Measurements from ENCODE around the gene ITPK1. TPM values are rescaled to one million over a fixed set of nuclear protein-coding genes. Genes with fewer than 3 reads are reported as not detected.

The ITPK1 gene
- total and polyA plus RNA-seq, 10 of the 15 experiments (the other 5 are each of a cell fraction or from before 2014, with no cell fraction given): 1.3 to 73.2 (median 27.0) TPM

DNA sequence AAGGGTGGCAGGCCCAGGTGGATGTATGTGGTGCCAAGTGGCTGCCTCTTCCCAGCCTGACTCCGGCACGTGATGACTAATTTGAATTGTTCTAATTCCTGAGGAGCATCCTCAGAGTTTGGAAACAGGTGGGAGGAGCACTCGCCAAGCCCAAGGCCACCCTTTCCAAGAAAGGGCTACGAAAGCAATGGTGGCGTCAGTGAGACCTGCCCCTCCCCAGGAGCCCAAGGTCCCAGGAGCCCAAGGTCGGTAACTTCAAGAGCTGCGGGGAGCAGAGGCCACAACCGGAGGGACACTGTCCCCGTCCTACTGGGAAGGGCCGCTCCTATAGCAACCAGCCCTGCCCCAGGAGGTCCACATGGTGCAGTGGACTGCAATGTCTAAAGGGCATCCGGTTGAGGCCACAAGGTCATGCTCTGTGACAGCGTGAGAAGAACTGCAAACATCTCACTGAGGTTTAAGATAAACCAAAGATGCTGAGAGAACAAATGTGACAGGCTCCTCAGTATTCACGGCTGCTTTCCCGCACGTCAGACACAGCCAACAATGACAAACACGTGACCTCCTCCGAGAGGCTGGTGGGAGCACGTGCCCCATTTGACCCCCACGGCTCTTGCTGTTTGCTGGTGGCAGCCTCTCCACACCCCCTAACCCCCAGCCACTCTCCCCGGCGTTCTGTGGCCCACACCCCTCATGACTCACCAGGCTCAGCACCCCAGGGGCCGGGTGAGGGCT lies 79.6 kb downstream of the ITPK1 start (continued):
- no peak for TF ChIP-seq ZZZ3 (IDR thresholded peaks at IDR 0.05; ENCODE audit: control insufficient read depth, insufficient read length, low read depth)
- no peak; the same call in 1 of the 2 replicates for TF ChIP-seq EED (IDR thresholded peaks at IDR 0.05; ENCODE audit: low read depth)
- TF ChIP-seq CREM (IDR thresholded peaks at IDR 0.05; ENCODE audit: low read depth): no peak; the same call in 1 of the 2 replicates
- TF ChIP-seq MXI1 (IDR thresholded peaks at IDR 0.05; ENCODE audit: low read depth, low read length): no peak
- TF ChIP-seq IKZF1 (conservative IDR thresholded peaks at IDR 0.05): no peak
- TF ChIP-seq NFYB (IDR thresholded peaks at IDR 0.05; ENCODE audit: insufficient read depth, low read depth, low read length): no peak
- no peak for TF ChIP-seq GABPA (IDR thresholded peaks at IDR 0.05; ENCODE audit: low read depth)
- TF ChIP-seq RAD51 (IDR thresholded peaks at IDR 0.05): peak; percentile 85
- TF ChIP-seq PAX5 (IDR thresholded peaks at IDR 0.05; ENCODE audit: borderline replicate concordance, low read depth, low read length): 0 out of 2 replicates have a peak, but pooled peaks have one; percentile 9
- no peak for TF ChIP-seq BMI1 (IDR thresholded peaks at IDR 0.05; ENCODE audit: borderline replicate concordance)
- TF ChIP-seq STAT1 (conservative IDR thresholded peaks at IDR 0.05): no peak
- TF ChIP-seq SIN3A (IDR thresholded peaks at IDR 0.05; ENCODE audit: low read depth, low read length): no peak
- TF ChIP-seq, protein P1, sequence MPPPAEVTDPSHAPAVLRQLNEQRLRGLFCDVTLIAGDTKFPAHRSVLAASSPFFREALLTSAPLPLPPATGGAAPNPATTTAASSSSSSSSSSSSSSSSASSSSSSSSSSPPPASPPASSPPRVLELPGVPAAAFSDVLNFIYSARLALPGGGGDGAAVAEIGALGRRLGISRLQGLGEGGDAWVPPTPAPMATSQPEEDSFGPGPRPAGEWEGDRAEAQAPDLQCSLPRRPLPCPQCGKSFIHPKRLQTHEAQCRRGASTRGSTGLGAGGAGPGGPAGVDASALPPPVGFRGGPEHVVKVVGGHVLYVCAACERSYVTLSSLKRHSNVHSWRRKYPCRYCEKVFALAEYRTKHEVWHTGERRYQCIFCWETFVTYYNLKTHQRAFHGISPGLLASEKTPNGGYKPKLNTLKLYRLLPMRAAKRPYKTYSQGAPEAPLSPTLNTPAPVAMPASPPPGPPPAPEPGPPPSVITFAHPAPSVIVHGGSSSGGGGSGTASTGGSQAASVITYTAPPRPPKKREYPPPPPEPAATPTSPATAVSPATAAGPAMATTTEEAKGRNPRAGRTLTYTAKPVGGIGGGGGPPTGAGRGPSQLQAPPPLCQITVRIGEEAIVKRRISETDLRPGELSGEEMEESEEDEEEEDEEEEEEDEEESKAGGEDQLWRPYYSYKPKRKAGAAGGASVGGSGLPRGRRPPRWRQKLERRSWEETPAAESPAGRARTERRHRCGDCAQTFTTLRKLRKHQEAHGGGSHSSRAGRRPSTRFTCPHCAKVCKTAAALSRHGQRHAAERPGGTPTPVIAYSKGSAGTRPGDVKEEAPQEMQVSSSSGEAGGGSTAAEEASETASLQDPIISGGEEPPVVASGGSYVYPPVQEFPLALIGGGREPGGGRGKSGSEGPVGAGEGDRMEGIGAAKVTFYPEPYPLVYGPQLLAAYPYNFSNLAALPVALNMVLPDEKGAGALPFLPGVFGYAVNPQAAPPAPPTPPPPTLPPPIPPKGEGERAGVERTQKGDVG (CRISPR knock-in tag; IDR thresholded peaks at IDR 0.05): 0 out of 2 replicates have a peak, but pooled peaks have one; percentile 22
- no peak for TF ChIP-seq CBX3 (IDR thresholded peaks at IDR 0.05; ENCODE audit: borderline replicate concordance, low read depth)
- TF ChIP-seq, protein P2, sequence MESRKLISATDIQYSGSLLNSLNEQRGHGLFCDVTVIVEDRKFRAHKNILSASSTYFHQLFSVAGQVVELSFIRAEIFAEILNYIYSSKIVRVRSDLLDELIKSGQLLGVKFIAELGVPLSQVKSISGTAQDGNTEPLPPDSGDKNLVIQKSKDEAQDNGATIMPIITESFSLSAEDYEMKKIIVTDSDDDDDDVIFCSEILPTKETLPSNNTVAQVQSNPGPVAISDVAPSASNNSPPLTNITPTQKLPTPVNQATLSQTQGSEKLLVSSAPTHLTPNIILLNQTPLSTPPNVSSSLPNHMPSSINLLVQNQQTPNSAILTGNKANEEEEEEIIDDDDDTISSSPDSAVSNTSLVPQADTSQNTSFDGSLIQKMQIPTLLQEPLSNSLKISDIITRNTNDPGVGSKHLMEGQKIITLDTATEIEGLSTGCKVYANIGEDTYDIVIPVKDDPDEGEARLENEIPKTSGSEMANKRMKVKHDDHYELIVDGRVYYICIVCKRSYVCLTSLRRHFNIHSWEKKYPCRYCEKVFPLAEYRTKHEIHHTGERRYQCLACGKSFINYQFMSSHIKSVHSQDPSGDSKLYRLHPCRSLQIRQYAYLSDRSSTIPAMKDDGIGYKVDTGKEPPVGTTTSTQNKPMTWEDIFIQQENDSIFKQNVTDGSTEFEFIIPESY (IDR thresholded peaks at IDR 0.05): no peak
- peak; percentile 93 for TF ChIP-seq NR2F1 (conservative IDR thresholded peaks at IDR 0.05)

Data from GM12878 (cell line).